HepG2 (cell line): ENCODE results near the gene IGLL1. TPM values are rescaled to one million over a fixed set of nuclear protein-coding genes. Genes with fewer than 3 reads are reported as not detected.

ENCODE experiments used
- ARNT ChIP-seq: fragments of 450-650 bp; IDR thresholded peaks from 2 replicates; pipeline ENCODE4 v1.6.1; 2017
- ATF4 ChIP-seq, 2 experiments: fragments of 450-650 bp in 1 of 2; sonication (generic) in 1 of 2; formaldehyde crosslinking; IDR thresholded peaks; 2 replicates each; pipeline versions ENCODE4 v1.5.0 to v1.8.0; 2020 to 2022; ENCODE audit warnings: mild to moderate bottlenecking in 1 of 2, missing genetic modification reagents in 1 of 2
- CENPT ChIP-seq: sonication (generic); formaldehyde crosslinking; IDR thresholded peaks from 2 replicates; pipeline ENCODE4 v1.8.0; 2022; ENCODE audit warnings: low read depth, mild to moderate bottlenecking, moderate library complexity, missing genetic modification reagents
- EP300 ChIP-seq, 3 experiments: sonication (generic) in 1 of 3; formaldehyde crosslinking in 1 of 3; IDR thresholded peaks; 2 replicates each; pipeline versions ENCODE4 v1.5.1 to v1.6.1; 2011 to 2020; ENCODE audit warnings: low read depth in 2 of 3, low read length in 2 of 3, borderline replicate concordance in 1 of 3, improper control_type of control experiment in 1 of 3, mild to moderate bottlenecking in 1 of 3, missing genetic modification reagents in 1 of 3, moderate library complexity in 1 of 3
- ESRRA ChIP-seq: sonication (generic); formaldehyde crosslinking; IDR thresholded peaks from 2 replicates; pipeline ENCODE4 v1.5.1; 2020; ENCODE audit warnings: mild to moderate bottlenecking, low read depth, missing genetic modification reagents
- JARID2 ChIP-seq: sonication (generic); formaldehyde crosslinking; IDR thresholded peaks from 2 replicates; pipeline ENCODE4 v1.8.1; 2023; ENCODE audit warnings: missing genetic modification reagents, inconsistent platforms; ENCODE audit not compliant: insufficient replicate concordance
- MLXIP ChIP-seq: sonication (generic); formaldehyde crosslinking; IDR thresholded peaks from 2 replicates; pipeline ENCODE4 v1.9.0; 2021; ENCODE audit warnings: missing genetic modification reagents, borderline replicate concordance
- MTF1 ChIP-seq: sonication (generic); formaldehyde crosslinking; IDR thresholded peaks from 2 replicates; pipeline ENCODE4 v1.5.0; 2020; ENCODE audit warnings: missing genetic modification reagents
- NFE2L1 ChIP-seq: sonication (generic); formaldehyde crosslinking; IDR thresholded peaks from 2 replicates; pipeline ENCODE4 v1.4.0; 2020; ENCODE audit warnings: missing genetic modification reagents, mild to moderate bottlenecking, borderline replicate concordance
- NFIB ChIP-seq: sonication (generic); formaldehyde crosslinking; IDR thresholded peaks from 2 replicates; pipeline ENCODE4 v1.9.0; 2021; ENCODE audit warnings: missing genetic modification reagents, mild to moderate bottlenecking, borderline replicate concordance
- NR0B2 ChIP-seq: sonication (generic); formaldehyde crosslinking; IDR thresholded peaks from 2 replicates; pipeline ENCODE4 v1.4.0; 2020; ENCODE audit warnings: mild to moderate bottlenecking, missing genetic modification reagents
- POLR2G ChIP-seq: fragments of 200-400 bp; formaldehyde crosslinking; IDR thresholded peaks from 2 replicates; pipeline ENCODE4 v1.6.1; 2018; ENCODE audit warnings: mild to moderate bottlenecking, low read depth, low read length, moderate library complexity
- SRF ChIP-seq: IDR thresholded peaks from 2 replicates; pipeline ENCODE4 v1.6.1; 2011; ENCODE audit warnings: mild to moderate bottlenecking, low read depth, low read length, moderate library complexity
- ZBTB20 ChIP-seq: sonication (generic); formaldehyde crosslinking; IDR thresholded peaks from 2 replicates; pipeline ENCODE4 v1.8.1; 2023; ENCODE audit warnings: missing genetic modification reagents, low read depth, mild to moderate bottlenecking, borderline replicate concordance
- ZBTB3 ChIP-seq: sonication (generic); formaldehyde crosslinking; IDR thresholded peaks from 2 replicates; pipeline ENCODE4 v1.4.0; 2020; ENCODE audit warnings: low read depth, mild to moderate bottlenecking, moderate library complexity, missing genetic modification reagents, borderline replicate concordance
- ZNF225 ChIP-seq: sonication (generic); formaldehyde crosslinking; IDR thresholded peaks from 2 replicates; pipeline ENCODE4 v1.4.0; 2020; ENCODE audit warnings: mild to moderate bottlenecking, missing genetic modification reagents
- ZNF263 ChIP-seq: sonication (generic); formaldehyde crosslinking; IDR thresholded peaks from 2 replicates; pipeline ENCODE4 v1.4.0; 2020; ENCODE audit warnings: missing genetic modification reagents
- ZNF34 ChIP-seq: sonication (generic); formaldehyde crosslinking; IDR thresholded peaks from 2 replicates; pipeline ENCODE4 v1.4.0; 2020; ENCODE audit warnings: mild to moderate bottlenecking, missing genetic modification reagents, borderline replicate concordance
- ZNF670 ChIP-seq: sonication (generic); formaldehyde crosslinking; IDR thresholded peaks from 2 replicates; pipeline ENCODE4 v1.8.0; 2022; ENCODE audit warnings: mild to moderate bottlenecking, missing genetic modification reagents, borderline replicate concordance
- ZNF713 ChIP-seq: sonication (generic); formaldehyde crosslinking; IDR thresholded peaks from 2 replicates; pipeline ENCODE4 v1.4.0; 2020; ENCODE audit warnings: mild to moderate bottlenecking, missing genetic modification reagents
- polyA plus RNA-seq, 8 experiments: library from polyadenylated mRNA; depleted of rRNA in 3 of 8; stranded (reverse) in 7 of 8; unstranded in 1 of 8; fragments of >200 nt; fragmentation: Illumina TruSeq in 4 of 8; extraction: Trizol in 4 of 8; gene quantifications; 2 replicates each; pipeline versions ENCODE4 v1.2.1 to v1.2.3, GENCODE V29; 2011 to 2016; ENCODE audit warnings: low read depth in 4 of 8, missing spikeins in 1 of 8, mixed read lengths in 1 of 8; ENCODE audit not compliant: insufficient read depth in 1 of 8
- total RNA-seq, 5 experiments: library from RNA; depleted of rRNA; stranded (reverse); fragments of >200 nt; fragmentation: Illumina TruSeq; extraction: Trizol; gene quantifications; 2 replicates each; pipeline ENCODE4 v1.2.3, GENCODE V29; 2016; ENCODE audit warnings: low read depth in 1 of 5

Gene IGLL1
- total and polyA plus RNA-seq, 2 of the 13 experiments (the other 11 are each of a cell fraction or from before 2014, with no cell fraction given) = not detected

- TF ChIP-seq ZBTB3 = no peak
- TF ChIP-seq ZNF670 (CRISPR knock-in tag) = no peak; the same call in 1 of the 2 replicates
- no peak for TF ChIP-seq MLXIP
- TF ChIP-seq ZNF225 (CRISPR knock-in tag) = no peak
- no peak for TF ChIP-seq JARID2 (CRISPR knock-in tag)
- peak; percentile 92 for TF ChIP-seq ZNF263 (CRISPR knock-in tag)
- no peak; a peak in 1 of 4 replicates for TF ChIP-seq EP300 (IDR thresholded peaks at IDR 0.05; ENCODE audit: low read depth in 2 of 2, low read length in 2 of 2)
- no peak for TF ChIP-seq EP300 (CRISPR knock-in tag; IDR thresholded peaks at IDR 0.05; ENCODE audit: borderline replicate concordance)
- no peak for TF ChIP-seq NFIB
- TF ChIP-seq ZNF713 (CRISPR knock-in tag) = no peak
- no peak for TF ChIP-seq MTF1 (CRISPR knock-in tag)
- TF ChIP-seq NFE2L1 = no peak
- no peak for TF ChIP-seq CENPT (CRISPR knock-in tag)
- no peak for TF ChIP-seq ARNT
- no peak for TF ChIP-seq POLR2G
- no peak for TF ChIP-seq ATF4 (CRISPR knock-in tag; IDR thresholded peaks at IDR 0.05)
- no peak for TF ChIP-seq ZNF34 (CRISPR knock-in tag)
- no peak for TF ChIP-seq SRF
- no peak for TF ChIP-seq ESRRA (CRISPR knock-in tag)
- no peak for TF ChIP-seq ZBTB20 (CRISPR knock-in tag)
- TF ChIP-seq NR0B2 (CRISPR knock-in tag) = no peak
Observed at GRCh38 chr22:23565915-23566704, 14.0 kb downstream of the IGLL1 start (continued).
